GM21367 (cell line): ENCODE measurements around the gene KRT14.
"Not testable (repeated sequence)": the region's sequence is repeated elsewhere in the genome, so short reads cannot be mapped to it uniquely, and the experiment has no call there.

Source experiments
- ATAC-seq: cut with Tn5 transposase; IDR thresholded peaks from one replicate; pipeline ENCODE4 v1.9.1; 2021; ENCODE audit not compliant: unreplicated experiment

KRT14 gene

DNA sequence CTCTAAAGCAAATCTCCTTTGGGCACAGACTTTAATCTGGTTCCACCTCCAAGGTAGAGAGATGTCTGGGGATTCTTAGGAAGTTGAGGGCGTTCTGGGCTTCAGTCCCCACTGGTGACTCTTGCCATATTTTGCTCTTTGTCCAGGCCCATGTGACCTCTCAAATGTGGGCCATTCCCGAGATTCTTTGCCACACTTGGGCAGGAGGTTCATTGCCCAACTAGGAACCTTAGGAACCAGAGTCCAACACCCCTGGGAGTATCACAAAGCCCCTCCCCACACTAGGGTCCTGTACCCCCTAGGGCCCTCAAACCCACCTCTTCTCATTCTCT is 6.5 kb downstream of the KRT14 start:
- ATAC-seq, result no peak

DNA sequence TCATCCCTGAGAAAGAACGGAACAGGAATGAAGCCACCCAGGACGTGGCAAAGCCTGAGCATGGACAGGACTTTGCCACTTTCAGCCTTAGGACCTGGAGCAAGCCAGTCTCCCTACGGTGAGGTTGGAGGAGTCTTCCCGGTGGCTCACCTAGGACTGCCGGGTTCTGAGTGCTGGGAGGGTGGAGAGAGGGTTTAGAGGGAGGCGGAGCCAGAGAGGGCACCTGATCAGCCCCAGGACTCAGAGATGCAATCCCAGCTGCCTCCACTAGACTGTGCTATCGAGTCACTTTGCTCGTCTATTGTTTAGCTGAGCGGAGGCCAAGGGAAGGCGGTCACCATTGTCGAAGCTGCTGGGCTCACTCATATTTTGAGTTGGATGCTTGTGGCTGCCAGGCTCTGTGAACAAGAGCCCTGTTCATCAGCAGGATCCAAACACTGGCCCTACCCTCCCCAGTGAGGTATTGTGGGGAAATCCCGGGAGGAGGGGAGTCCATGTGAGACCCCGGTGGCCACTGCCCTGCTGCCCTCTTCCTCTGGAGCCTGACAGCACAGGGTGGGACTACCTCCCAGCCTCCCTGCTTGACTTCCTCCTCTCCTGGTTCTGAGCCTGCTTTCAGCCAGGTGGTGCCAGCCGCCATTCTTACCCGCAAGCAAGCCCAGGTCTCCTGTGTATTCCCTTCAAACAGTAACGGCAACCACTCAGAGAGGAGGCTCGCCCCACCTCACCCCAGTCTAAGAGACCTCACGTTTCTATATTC is 7.0 kb downstream of the KRT14 start:
- ATAC-seq, result no peak

DNA sequence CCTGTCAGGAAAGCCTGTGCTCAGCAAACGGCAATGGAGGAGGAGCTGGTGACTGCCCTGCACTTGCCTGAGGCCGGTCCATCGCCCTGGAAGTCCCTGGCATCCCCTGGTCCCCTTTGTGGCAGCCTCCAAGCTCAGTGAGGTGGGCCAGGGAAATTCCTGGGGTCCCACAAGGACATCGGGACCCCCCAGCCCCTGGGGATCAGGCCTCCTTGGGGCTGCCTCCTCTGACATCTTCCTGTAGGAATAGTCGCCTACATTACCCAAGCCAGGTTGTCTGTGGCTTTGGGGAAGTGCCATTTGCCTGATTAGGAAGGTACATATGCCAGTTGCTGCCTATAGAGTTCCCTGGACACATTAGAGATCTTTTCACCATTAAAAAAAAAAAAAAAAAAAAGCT is 7.7 kb downstream of the KRT14 start:
- ATAC-seq, result no peak

DNA sequence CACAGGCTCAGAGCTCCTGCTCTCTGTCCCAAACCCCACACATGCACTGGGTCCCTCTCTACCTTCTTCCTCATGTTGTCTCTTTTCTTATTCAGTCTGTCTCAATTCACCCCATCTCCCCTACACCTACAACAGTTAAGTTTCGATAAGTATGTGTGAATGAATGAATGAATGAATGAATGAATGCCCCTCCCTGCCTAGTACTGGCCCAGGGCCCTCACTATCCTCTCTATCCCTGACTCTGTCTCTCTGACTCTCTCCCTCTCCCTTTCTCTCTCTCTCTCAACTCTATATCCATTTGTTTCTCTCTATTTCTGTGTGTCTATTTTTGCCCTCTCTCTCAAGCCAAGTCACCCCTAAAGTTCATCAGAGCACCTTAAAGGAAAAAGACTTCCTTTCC is 8.2 kb downstream of the KRT14 start:
- ATAC-seq, result no peak

DNA sequence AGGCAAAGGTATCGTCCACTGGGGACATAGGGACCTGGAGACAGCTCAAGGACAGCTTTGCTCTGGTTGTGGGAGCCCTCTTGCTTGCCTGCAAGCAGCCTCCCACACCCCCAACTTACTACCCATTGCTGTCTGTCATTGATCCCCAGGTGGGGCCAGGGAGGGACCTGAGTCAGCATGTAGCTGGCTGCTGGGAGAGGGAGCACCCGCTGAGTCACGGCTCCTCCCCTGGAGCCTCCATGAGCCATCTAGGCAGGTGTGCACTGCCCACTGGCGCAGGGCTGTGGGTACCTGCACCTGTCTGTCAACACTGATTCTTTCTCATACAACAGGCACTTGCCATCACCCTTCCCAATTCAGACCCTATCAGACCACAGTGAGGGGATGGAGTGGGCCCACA is 10.0 kb downstream of the KRT14 start:
- not testable (repeated sequence) for ATAC-seq

DNA sequence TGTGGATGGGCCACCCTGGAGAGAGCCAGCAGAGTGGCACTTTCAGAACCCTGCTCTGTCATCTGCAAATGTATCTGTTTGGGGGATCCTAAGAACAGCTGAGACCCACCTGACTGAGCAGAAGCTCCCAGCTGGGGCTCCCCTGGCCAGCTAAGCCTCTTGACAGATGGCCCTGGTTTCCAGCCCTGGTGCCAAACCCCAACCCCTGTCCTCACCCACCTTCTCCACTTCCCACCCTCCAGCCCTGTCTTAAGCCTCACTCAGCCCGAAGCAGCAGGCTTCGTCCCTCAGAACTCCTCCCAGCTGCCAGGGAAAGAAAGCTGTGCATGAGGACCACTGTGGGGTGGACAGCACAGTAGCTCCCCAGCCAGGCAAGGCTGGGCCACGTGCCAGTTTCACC is 11.4 kb downstream of the KRT14 start:
- no peak for ATAC-seq

DNA sequence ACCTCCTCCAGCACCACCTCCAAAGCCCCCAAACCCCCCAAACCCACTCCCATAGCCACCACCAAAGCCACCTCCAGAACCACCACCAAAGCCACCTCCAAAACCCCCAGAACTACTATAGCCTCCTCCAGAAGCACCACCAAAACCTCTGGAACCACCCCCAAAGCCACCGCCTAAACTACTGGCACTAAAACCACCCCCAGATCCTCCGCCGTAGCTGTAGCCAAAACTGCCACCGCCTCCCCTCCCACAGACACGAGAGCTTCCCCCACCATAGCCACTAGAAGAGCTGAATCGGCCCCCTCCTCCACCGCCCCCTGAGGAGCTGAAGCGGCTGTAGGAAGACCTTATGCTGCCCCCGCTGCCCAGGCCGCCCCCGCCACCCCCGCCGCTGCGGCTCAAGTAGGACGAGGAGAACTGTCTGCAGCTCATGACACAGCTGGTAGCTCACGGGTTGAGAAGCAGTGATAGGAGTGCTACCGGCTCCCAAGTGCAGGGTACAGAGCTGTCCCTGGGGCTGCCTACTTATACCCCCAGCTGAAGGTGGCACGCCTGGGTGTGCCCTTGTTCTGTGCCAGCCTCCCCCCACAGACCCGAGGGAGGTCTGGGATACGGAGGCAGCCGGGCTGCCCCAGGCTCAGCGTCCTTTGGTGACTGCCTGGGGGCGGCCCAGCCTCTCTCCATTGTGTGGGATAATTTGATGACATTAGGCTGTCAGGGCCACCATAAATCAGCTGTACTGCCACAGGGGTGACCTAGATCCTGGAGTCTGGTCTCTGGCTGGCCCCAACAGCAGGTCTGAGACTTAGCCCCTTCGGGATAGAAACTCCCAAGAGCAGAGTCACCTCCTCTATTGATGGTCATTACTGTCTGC is 14.9 kb downstream of the KRT14 start, which contains the start of gene KRT9:
KRT9 (minus strand) TSS at position 499 of the 874 bp plus-strand sequence; CDS start at position 432, 67 bp downstream.
- no peak for ATAC-seq

DNA sequence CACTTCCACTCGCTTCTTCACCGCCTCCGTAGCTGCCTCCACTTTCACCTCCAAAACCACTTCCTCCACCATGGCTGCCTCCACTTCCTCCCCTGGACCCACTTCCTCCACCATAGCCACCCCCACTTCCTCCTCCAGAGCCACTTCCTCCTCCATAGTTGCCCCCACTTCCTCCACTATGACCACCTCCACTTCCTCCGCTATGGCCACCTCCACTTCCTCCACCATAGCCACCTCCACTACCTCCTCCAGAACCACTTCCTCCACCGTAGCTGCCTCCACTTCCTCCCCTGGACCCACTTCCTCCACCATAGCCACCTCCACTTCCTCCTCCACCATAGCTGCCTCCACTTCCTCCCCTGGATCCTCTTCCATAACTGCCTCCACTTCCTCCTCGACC is 19.4 kb downstream of the KRT14 start:
- no peak for ATAC-seq

DNA sequence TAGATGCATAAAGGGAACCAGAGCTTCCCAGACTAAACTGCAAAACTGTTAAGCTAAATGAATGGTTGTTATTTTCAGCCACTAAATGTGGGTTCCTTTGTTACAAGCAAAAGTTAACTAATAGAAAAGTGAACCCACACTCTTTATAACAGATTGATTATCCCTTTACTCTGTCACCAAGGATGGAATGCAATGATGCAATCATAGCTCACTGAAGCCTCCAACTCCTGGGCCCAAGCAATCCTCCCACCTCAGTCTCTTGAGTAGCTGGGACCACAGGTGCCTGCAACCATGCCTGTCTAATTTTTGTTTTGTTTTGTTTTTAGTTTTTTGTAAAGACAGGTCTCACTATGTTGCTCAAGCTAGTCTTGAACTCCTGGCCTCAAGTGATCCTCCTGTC is 21.4 kb downstream of the KRT14 start:
- ATAC-seq, result no peak

DNA sequence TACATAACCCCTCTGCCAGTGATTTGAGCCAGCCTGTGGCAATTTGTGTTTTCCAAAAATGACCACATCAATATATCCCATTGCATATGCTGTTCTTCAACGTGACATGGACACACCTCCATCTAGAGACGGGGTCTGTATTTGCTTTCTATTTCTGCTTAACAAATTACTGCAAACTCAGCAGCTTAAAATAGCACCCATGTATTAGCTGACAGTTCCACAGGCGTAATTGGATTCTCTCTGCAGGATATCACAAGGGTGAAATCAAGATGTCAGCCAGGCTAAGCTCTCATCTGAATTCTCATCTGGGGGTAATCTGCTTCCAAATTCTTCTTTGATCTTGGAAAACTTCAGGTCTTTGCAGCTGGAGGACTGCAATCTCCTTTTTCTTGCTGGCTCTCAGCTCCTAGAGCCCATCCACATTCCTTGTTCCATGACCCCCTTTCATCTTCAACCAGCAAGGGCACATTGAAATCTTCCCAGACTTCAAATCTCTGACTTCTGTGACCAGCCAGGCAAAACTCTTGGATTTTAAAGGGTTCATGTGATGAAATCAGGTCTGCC is 23.0 kb downstream of the KRT14 start:
- no peak for ATAC-seq

DNA sequence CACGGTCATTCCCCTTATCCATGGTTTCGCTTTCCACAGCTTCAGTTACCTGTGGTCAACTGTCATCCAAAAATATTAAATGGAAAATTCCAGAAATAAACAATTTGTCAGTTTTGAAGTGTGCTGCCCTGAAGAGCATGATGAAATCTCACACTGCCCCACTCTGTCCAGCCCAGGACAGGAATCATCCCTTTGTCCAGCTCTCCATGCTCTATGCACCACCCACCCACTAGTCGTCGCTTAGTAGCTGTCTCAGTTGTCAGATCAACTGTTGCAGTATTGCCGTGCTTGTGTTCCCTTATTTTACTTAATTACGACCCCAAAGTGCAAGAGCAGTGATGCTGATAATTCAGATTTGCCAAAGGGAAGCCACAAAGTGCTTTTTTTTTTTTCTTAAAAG is 25.1 kb downstream of the KRT14 start:
- ATAC-seq, result no peak

DNA sequence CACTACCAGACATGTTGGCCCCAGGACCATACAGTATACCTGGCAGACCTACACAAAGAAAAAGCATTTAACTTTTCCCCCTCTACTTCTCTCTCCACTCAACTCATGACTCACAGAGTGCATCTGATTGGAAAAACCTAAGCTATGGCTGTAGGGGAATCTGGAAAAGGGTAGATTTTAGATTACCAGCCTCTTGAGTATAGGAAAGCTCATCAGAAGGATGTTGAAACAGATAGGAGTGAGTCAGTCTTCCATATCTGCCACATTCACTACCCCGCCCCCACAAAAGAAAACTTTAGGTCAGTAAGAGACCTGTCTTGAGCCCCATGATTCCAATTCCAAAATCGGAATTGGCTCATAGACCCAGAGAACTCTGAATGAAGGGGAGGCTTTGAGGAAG is 27.1 kb downstream of the KRT14 start:
- ATAC-seq, result no peak

DNA sequence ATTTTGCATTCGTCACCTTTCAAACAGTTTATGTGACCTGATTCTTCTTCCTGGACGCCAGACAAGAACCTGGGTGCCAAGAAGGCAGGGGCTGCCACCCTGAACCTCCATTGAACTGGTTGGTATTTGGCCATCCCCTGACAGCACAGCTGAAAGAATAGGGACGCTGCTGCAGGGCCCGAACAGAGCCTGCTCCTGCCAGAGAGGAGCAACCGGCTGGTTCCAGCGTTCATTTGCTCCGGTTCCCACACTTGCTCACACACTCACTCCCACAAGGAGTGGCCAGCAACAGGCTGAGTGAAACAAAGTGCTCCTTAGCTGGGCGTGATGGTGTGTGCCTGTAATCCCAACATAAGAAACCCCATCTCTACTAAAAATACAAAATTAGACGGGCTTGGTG is 29.8 kb downstream of the KRT14 start:
- no peak for ATAC-seq

DNA sequence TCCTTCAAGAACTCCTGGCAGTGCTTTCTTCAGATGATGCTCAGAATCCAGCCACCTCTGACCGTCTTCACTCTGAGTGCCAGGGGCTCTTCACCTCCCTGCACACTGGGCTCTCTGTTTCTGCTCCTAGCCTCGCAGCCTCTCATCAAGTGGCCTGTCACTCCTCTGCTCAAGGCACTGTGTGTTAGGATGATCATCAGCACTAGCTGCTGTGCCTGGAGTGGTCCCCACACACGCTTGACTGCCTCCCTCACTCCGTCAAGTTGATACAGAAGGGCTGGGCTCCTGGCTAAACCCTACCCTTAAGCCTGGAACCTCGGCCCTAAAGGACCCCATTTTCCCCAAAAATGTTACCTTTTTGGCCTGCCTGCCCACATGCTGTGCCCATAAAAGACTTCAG is 30.4 kb downstream of the KRT14 start:
- no peak for ATAC-seq

DNA sequence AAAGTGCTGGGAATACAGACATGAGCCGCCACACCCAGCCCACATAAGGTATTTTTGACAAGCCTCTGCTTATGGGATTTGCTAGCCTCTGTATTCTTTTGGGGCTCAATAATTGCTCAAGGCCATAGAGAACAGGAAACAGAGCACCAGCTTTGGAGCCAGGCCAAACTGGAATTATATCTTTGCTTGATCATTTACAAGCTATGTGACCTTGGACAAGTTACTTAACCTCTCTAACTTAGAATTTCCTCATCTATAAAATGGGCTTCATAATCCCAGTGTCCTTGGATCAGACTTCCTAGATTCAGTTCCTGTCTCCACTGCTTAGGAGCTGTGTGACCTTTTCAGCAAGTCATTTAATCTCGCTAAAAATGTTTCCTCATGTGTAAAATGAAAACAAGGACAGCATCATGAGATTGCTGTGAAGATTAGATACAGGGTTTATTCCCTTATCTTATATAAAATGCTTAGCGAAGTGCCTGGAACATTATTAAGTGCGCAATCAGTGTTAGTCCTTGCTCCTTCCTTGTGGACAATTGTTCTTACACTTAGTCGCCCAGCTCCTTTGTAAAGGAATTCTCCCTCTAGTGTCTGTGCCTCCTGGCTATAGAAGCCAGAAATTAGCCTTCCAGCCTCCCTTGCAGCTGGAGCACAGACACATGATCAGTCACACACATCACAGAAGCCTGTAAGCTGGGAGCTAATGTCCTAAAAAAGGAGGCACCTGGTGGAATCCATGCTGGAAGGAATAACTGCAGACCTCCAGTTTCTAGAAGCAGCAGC is 31.4 kb downstream of the KRT14 start:
- no peak for ATAC-seq

DNA sequence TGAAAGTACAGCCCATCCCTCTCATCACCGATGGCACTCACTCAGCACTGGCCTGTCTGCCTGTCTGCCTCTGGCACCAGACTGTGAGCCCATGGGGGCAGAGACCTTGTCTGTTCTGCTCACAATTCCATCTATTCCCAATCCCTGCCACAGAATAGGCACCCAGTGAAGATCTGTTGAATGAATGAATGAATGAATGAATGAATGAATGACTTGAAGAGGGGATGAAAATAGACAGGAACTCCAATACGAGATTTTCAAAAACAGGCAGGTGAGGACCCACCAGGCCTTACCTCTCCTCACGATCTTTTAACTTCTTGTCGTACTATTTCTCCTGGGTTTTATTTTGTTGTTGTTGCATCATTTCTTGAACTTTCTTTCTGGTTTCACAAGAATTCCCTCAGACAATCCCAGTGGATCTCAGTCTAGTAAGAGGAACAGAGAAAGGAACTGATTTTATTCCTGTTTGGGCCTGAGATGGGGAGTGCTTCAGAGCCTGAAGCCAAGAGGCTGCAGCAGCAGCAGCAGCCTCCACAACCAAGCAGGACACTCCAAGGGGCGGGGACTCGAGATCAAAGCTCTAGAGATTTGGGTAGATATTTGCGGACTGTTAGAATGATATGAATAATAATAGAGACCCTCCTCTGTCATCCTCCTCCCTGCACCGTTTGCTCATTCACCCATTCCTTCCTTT is 32.6 kb downstream of the KRT14 start:
- ATAC-seq, result no peak

DNA sequence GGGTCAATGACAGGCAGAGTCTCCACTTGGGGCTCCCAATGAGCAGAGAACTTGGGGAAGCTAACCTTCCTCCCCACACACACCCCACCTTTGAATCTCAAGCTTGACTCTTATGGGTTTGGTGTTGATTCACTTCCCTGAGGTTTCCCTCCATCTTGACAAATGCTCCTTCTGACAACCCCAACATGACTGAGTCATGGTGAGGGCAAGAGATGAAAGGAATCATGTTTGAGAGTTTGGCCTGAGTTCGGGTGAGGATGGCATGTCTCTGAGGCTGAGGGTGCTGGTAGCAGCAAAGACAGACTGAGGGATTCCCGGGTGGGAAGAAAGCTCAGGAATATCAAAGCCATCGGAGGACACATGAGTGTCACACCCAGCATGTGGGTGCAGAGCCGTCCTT is 33.5 kb downstream of the KRT14 start:
- no peak for ATAC-seq

DNA sequence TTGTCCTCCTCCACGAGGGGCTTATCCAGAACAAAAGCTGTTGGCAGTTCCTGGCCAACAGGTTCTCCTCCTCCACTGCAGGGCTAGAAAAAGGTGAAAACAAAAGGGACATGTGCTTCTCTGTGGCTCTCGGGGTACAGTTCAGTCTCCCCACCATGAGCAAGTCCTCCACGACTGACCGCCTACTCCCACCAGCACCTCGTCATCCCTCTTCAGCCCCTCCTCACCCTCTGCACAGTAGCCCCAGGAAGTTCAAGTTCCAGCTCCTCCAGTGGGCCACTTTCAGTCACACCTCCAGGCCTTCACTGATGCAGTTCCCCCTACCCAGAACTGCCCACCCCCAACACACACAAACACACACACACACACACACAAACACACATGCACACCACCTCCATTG is 34.2 kb downstream of the KRT14 start:
- ATAC-seq, result no peak

DNA sequence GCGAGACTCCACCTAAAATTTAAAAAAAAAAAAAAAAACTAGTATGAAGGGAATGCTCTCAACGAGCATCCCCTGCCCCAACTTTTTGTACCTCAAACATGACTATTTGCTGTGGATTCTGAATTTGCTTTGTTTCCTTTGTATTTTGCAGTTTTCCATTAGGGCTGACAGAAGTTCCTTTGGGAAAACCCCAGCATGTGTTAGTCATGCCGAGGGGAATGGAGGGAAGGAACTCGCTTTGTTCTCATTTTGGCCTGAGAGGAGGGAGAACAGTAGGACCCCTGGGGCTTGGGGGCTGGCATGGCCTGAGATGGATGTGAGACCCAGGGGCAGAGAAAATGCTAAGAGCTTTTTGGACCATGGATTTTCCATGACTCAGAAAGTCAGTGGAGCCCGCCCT is 35.3 kb downstream of the KRT14 start:
- ATAC-seq, result no peak

DNA sequence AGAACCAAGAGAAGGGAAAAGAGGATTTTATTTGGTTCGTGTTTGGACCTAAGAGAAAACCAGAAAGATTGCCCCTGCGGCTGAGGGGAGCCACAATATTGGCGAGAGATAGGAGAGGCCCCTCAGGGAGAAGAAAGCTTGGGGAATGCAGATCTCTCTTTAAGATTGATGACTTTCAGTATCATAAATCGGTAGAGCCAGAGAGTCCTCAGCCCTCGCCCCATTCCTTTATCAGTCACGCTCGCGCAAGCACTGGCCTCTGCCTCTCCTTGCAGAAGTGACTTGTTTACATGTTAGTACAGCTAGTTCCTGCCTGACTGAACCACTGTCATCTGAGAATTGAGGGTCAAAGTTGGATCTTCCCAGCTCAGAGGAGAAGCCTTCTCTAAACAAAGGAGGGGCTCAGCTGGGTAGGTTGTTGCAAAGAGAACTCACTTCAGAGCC is 37.1 kb downstream of the KRT14 start:
- ATAC-seq, result no peak
